IMR-90 (cell line): Measurements from ENCODE around the gene ZNF385B. TPM values are rescaled to one million over a fixed set of nuclear protein-coding genes. Genes with fewer than 3 reads are reported as not detected.

Source experiments
- ATAC-seq: fragments of 200-7000 bp; cut with Tn5 transposase; 2 replicates; pipeline ENCODE4 v1.9.1; 2020; ENCODE audit warnings: low read depth, mild to moderate bottlenecking, moderate library complexity
- BruUV-seq: library from RNA; stranded (reverse); fragments of 400-500 nt; replicated peaks from 2 replicates; lab custom pipeline; 2021; lab: Mats Ljungman, UMichigan
- CTCF ChIA-PET: fragments of 300-600 bp; formaldehyde crosslinking; extraction: SDS; loops from one replicate; lab custom pipeline; 2021; ENCODE audit warnings: antibody characterized with exemption; lab: Yijun Ruan, JAX
- POLR2A ChIA-PET: fragments of 300-600 bp; sonication (Branson Sonifier 250); formaldehyde crosslinking; loops from one replicate; lab custom pipeline; 2022; ENCODE audit warnings: antibody characterized with exemption; ENCODE audit not compliant: unreplicated experiment; lab: Charles Lee
- DNase-seq: peaks from one replicate; pipeline ENCODE4 v3.0.0; 2013
- H2AFZ ChIP-seq: replicated peaks from 2 replicates; pipeline ENCODE3; 2013; ENCODE audit warnings: low read length, mild to moderate bottlenecking; ENCODE audit not compliant: poor library complexity
- H2AK5ac ChIP-seq: 2 replicates; pipeline ENCODE4 v1.6.1; 2013; ENCODE audit warnings: low read depth, low read length, inconsistent platforms
- H2AK9ac ChIP-seq: replicated peaks from 2 replicates; pipeline ENCODE3; 2013; ENCODE audit warnings: mild to moderate bottlenecking, low read depth, low read length, moderate library complexity; ENCODE audit not compliant: poor library complexity
- H2BK120ac ChIP-seq: 2 replicates; pipeline ENCODE4 v1.6.1; 2013; ENCODE audit warnings: low read depth, low read length, inconsistent platforms
- H2BK15ac ChIP-seq: 3 replicates; pipeline ENCODE4 v1.6.1; 2013; ENCODE audit warnings: low read depth, low read length, inconsistent platforms
- H2BK20ac ChIP-seq: 2 replicates; pipeline ENCODE4 v1.6.1; 2013; ENCODE audit warnings: low read depth, mild to moderate bottlenecking, inconsistent platforms, low read length, moderate library complexity
- H2BK5ac ChIP-seq: 2 replicates; pipeline ENCODE4 v1.6.1; 2013; ENCODE audit warnings: mild to moderate bottlenecking, low read depth, low read length, inconsistent platforms; ENCODE audit not compliant: poor library complexity, severe bottlenecking
- H3K14ac ChIP-seq: replicated peaks from 2 replicates; pipeline ENCODE4 v1.6.1; 2013; ENCODE audit warnings: low read depth, low read length, inconsistent platforms
- H3K18ac ChIP-seq: 2 replicates; pipeline ENCODE4 v1.6.1; 2013; ENCODE audit warnings: low read depth, low read length, control low read depth
- H3K23ac ChIP-seq: 2 replicates; pipeline ENCODE4 v1.6.1; 2013; ENCODE audit warnings: low read depth, low read length, inconsistent platforms
- H3K27ac ChIP-seq: 2 replicates; pipeline ENCODE4 v1.5.1; 2013; ENCODE audit warnings: mild to moderate bottlenecking, control low read depth, low read length; ENCODE audit not compliant: insufficient read depth
- H3K27me3 ChIP-seq: 2 replicates; pipeline ENCODE4 v1.6.1; 2013; ENCODE audit warnings: low read length; ENCODE audit not compliant: control insufficient read depth, insufficient read depth
- H3K36me3 ChIP-seq: 2 replicates; pipeline ENCODE4 v1.6.1; 2013; ENCODE audit warnings: low read length, mixed read lengths; ENCODE audit not compliant: control insufficient read depth, insufficient read depth
- H3K4ac ChIP-seq: 2 replicates; pipeline ENCODE4 v1.6.1; 2013; ENCODE audit warnings: low read depth, low read length, inconsistent platforms
- H3K4me1 ChIP-seq: 2 replicates; pipeline ENCODE4 v1.6.1; 2013; ENCODE audit warnings: low read length, mixed read lengths; ENCODE audit not compliant: control insufficient read depth, insufficient read depth
- H3K4me2 ChIP-seq: 2 replicates; pipeline ENCODE4 v1.6.1; 2013; ENCODE audit warnings: low read depth, mild to moderate bottlenecking, control low read depth, low read length, moderate library complexity
- H3K4me3 ChIP-seq: 2 replicates; pipeline ENCODE4 v1.5.1; 2013; ENCODE audit warnings: low read depth, mild to moderate bottlenecking, control low read depth, low read length, moderate library complexity; ENCODE audit not compliant: insufficient read depth
- H3K56ac ChIP-seq: 2 replicates; pipeline ENCODE4 v1.6.1; 2013; ENCODE audit warnings: low read length, inconsistent platforms; ENCODE audit not compliant: insufficient read depth; ENCODE audit errors: extremely low read depth
- H3K79me1 ChIP-seq, 2 experiments: 2 replicates each; pipeline ENCODE4 v1.6.1; 2013; ENCODE audit warnings: low read length in 2 of 2, inconsistent platforms in 1 of 2, low read depth in 1 of 2
- H3K9ac ChIP-seq: 2 replicates; pipeline ENCODE4 v1.6.1; 2013; ENCODE audit warnings: low read depth, low read length, control low read depth
- H3K9me1 ChIP-seq: 2 replicates; pipeline ENCODE4 v1.6.1; 2013; ENCODE audit warnings: low read length, inconsistent platforms; ENCODE audit not compliant: insufficient read depth
- H3K9me3 ChIP-seq: 2 replicates; pipeline ENCODE4 v1.6.1; 2013; ENCODE audit warnings: low read length; ENCODE audit not compliant: control insufficient read depth, insufficient read depth
- H4K20me1 ChIP-seq: 2 replicates; pipeline ENCODE4 v1.6.1; 2013; ENCODE audit warnings: low read length, inconsistent platforms; ENCODE audit not compliant: insufficient read depth
- H4K5ac ChIP-seq: 2 replicates; pipeline ENCODE4 v1.6.1; 2013; ENCODE audit warnings: mild to moderate bottlenecking, low read depth, low read length, control low read depth
- H4K8ac ChIP-seq, 2 experiments: 2 replicates each; pipeline ENCODE4 v1.6.1; 2013; ENCODE audit warnings: low read depth in 2 of 2, low read length in 2 of 2, control low read depth in 1 of 2, inconsistent platforms in 1 of 2
- H4K91ac ChIP-seq: 2 replicates; pipeline ENCODE4 v1.6.1; 2013; ENCODE audit warnings: low read depth, low read length, inconsistent platforms; ENCODE audit not compliant: insufficient read depth
- CEBPB ChIP-seq: IDR thresholded peaks from 2 replicates; pipeline ENCODE4 v1.6.1; 2012; ENCODE audit warnings: low read depth, low read length, improper control_type of control experiment
- CHD1 ChIP-seq: IDR thresholded peaks from 2 replicates; pipeline ENCODE4 v1.6.1; 2012; ENCODE audit warnings: low read depth, low read length, improper control_type of control experiment
- MAZ ChIP-seq: IDR thresholded peaks from 2 replicates; pipeline ENCODE4 v1.6.1; 2012; ENCODE audit warnings: low read depth, mild to moderate bottlenecking, low read length, improper control_type of control experiment, moderate library complexity, borderline replicate concordance
- MXI1 ChIP-seq: IDR thresholded peaks from 2 replicates; pipeline ENCODE4 v1.6.1; 2012; ENCODE audit warnings: low read depth, mild to moderate bottlenecking, low read length, moderate library complexity, borderline replicate concordance
- NFE2L2 ChIP-seq: fragments of 150-350 bp; IDR thresholded peaks from 2 replicates; pipeline ENCODE4 v1.6.1; 2016; ENCODE audit warnings: low read depth, mild to moderate bottlenecking, low read length
- SMC3 ChIP-seq: fragments of 150-350 bp; IDR thresholded peaks from 2 replicates; pipeline ENCODE4 v1.6.1; 2016; ENCODE audit warnings: low read depth, mild to moderate bottlenecking, antibody characterized with exemption, low read length, moderate library complexity
- WGBS, 2 experiments: methylation state at CpG; one replicate each; pipeline versions ENCODE4 v1.1.5 to v1.1.7; 2013; ENCODE audit warnings: missing lambda C conversion rate in 2 of 2; ENCODE audit not compliant: insufficient read length in 1 of 2; ENCODE audit errors: extremely low coverage in 2 of 2; 5-methylcytosine and 5-hydroxymethylcytosine counted together
- dilution Hi-C: fragments of 300-500 bp; cut with HindIII; formaldehyde crosslinking; loops from one replicate; pipeline ENCODE4 v1.14.3; 2018; ENCODE audit warnings: low sequenced_read_pairs; ENCODE audit not compliant: unreplicated experiment
- in situ Hi-C: fragments of 300-500 bp; cut with MboI; formaldehyde crosslinking; loops from 3 replicates; pipeline ENCODE4 v1.14.3; 2019; ENCODE audit warnings: low sequenced_read_pairs, inconsistent platforms, mixed read lengths
- intact Hi-C: fragments of 100-400 bp; cut with micrococcal nuclease; formaldehyde crosslinking; loops from 2 replicates; pipeline ENCODE4 v1.10.0; 2022
- polyA plus RNA-seq, 3 experiments: library from polyadenylated mRNA; depleted of rRNA; stranded (reverse); fragments of >200 nt; gene quantifications; 2 replicates each; pipeline ENCODE4 v1.2.3, GENCODE V29; 2012; ENCODE audit warnings: low replicate concordance in 1 of 3
- total RNA-seq: library from RNA; depleted of rRNA; stranded (reverse); fragments of >200 nt; gene quantifications from 2 replicates; pipeline ENCODE4 v1.2.3, GENCODE V29; 2012

ZNF385B gene
- total and polyA plus RNA-seq, 2 of the 4 experiments (the other 2 are of a cell fraction): not detected

DNA sequence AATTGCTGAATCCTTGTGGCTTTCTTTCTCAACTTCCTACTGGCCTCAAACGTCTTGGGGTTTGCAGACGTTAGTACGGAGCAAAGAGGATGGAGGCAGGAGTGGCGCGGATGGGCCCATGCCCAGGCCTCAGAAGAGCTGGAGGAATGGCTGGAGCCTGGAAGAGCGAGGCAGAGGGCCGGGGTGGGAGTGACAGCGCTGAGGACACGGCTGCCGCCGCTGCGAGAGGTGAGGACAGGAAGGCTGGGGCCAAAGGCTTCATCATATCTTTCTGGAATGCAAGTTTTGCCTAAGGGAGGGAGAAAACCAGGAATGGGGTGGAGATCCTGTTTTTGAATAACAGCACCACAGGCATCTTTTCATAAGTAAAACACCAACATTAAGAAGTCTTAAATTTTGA lies 418.2 kb downstream of the ZNF385B start:
- no peaks in the 10 kb centered on the region for H3K9me1 ChIP-seq
- 0 out of 2 replicates have a peak overlapping the region, but pooled peaks have one; percentile 24 for H2AK5ac ChIP-seq
- no peak overlapping the region for H3K27ac ChIP-seq
- H3K27me3 ChIP-seq: no peaks in the 10 kb centered on the region
- H2BK20ac ChIP-seq: peak overlapping the region; percentile 18; the same call in 1 of the 2 replicates
- H2BK15ac ChIP-seq: no peak overlapping the region
- DNase-seq (no peak), ATAC-seq (no peak)
- no peaks in the 10 kb centered on the region for H4K20me1 ChIP-seq
- H4K8ac ChIP-seq: 0 out of 4 replicates have a peak overlapping the region, but pooled peaks of 1 of the 2 experiments have one; percentile 3
- H3K9me3 ChIP-seq: no peaks in the 10 kb centered on the region
- no peak overlapping the region for H3K56ac ChIP-seq
- dilution Hi-C loops (no loop called here), intact Hi-C loops (no loop called here), in situ Hi-C loops (no loop called here)
- no peak overlapping the region for H2AK9ac ChIP-seq
- H3K36me3 ChIP-seq: no peaks in the 10 kb centered on the region
- POLR2A ChIA-PET: no interaction called here
- TF ChIP-seq NFE2L2: no peak
- no peak for TF ChIP-seq MXI1
- no peak for TF ChIP-seq CHD1
- no peak for TF ChIP-seq MAZ
- no peak for TF ChIP-seq CEBPB
- TF ChIP-seq SMC3: no peak
- CTCF ChIA-PET: interaction anchor here (0.7 kb wide), 1 partner anchor 32 kb away, joined by 3 read pairs; no protein-coding TSS in a partner anchor
- no peak overlapping the region for H3K4me3 ChIP-seq
- H2BK120ac ChIP-seq: no peak overlapping the region; the same call in 1 of the 2 replicates
- no peaks in the 10 kb centered on the region; the same call in 1 of the 2 replicates for H3K4me1 ChIP-seq
- no peaks in the 10 kb centered on the region for H3K79me1 ChIP-seq
- H3K23ac ChIP-seq: no peak overlapping the region
- H3K14ac ChIP-seq: no peak overlapping the region
- no peak overlapping the region for H3K18ac ChIP-seq
- H4K5ac ChIP-seq: no peak overlapping the region
- no peak overlapping the region for H3K4me2 ChIP-seq
- no peak overlapping the region; the same call in 1 of the 2 replicates for H3K4ac ChIP-seq
- BruUV-seq: no TSS peak
- H4K91ac ChIP-seq: peak overlapping the region; percentile 5; the same call in 1 of the 2 replicates
- H3K9ac ChIP-seq: no peak overlapping the region
- WGBS, 2 experiments: 78% methylated on average over 6 of the region's 12 CpGs; no CpG with 5 or more reads in 1 of the 2 experiments
- no peak overlapping the region for H2BK5ac ChIP-seq
- no peak overlapping the region for H2AFZ ChIP-seq
